ENCODE measurements around the gene DUSP22. TPM values are rescaled to one million over a fixed set of nuclear protein-coding genes. Genes with fewer than 3 reads are reported as not detected.

DUSP22 gene
- polyA plus RNA-seq, 1 experiment = 5.4 TPM

DNA sequence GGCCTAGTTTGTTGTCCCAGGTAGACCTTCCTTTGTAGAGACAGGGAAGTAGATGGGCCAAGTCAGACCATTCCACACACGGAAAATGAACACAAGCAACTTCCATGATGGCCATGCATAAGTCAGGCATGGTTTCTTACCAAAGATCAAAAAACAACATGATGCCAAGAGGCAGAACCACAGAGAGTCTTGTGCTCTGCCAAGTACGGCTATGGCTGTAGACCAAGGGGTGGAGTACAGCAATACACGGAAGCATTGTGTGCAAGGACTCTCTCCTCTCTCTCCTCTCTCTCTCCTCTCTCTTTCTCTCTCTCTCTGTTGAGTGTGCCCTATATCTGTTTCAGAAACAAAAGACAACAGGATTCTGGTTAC, 4.8 kb upstream of the DUSP22 start:
- no peak overlapping the region for H3K4me3 ChIP-seq (ENCODE audit: low read depth, low read length)
- ChIA-PET CTCF (no interaction called here), POLR2A (no interaction called here)
- H3K27me3 ChIP-seq (ENCODE audit: control insufficient read depth, insufficient read depth, low read length) = peaks cover 3% of the 10 kb centered on the region
- TF ChIP-seq, protein P1, sequence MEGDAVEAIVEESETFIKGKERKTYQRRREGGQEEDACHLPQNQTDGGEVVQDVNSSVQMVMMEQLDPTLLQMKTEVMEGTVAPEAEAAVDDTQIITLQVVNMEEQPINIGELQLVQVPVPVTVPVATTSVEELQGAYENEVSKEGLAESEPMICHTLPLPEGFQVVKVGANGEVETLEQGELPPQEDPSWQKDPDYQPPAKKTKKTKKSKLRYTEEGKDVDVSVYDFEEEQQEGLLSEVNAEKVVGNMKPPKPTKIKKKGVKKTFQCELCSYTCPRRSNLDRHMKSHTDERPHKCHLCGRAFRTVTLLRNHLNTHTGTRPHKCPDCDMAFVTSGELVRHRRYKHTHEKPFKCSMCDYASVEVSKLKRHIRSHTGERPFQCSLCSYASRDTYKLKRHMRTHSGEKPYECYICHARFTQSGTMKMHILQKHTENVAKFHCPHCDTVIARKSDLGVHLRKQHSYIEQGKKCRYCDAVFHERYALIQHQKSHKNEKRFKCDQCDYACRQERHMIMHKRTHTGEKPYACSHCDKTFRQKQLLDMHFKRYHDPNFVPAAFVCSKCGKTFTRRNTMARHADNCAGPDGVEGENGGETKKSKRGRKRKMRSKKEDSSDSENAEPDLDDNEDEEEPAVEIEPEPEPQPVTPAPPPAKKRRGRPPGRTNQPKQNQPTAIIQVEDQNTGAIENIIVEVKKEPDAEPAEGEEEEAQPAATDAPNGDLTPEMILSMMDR (IDR thresholded peaks at IDR 0.05; ENCODE audit: low read depth, low read length) = no peak
- no peak overlapping the region for H3K27ac ChIP-seq (ENCODE audit: low read depth, low read length)
- peaks cover 37% of the 10 kb centered on the region for H3K9me3 ChIP-seq (ENCODE audit: control insufficient read depth, insufficient read depth, low read length)
- DNase-seq (ENCODE audit: low read depth, low spot score) = no peak

DNA sequence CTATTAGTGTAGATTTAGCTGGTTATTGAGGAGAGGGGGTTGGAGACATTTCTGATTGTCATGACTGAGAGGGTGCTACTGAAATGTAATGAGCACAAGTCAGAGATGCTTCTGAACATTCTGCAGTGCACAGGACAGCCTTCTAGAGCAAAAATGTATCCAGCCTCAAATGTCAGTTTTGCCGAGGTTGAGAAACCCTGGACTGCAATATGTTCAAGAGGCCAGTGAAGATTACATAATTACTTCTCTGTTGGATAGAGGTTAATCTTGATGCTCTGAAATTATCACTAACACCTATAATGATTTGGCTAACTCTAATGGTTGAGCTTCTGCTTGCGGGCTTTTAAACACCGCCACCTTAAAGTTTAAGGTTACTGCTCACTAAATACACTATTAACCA, 3.4 kb upstream of the DUSP22 start:
- peaks cover 3% of the 10 kb centered on the region for H3K27me3 ChIP-seq (ENCODE audit: control insufficient read depth, insufficient read depth, low read length)
- no peak overlapping the region for H3K4me3 ChIP-seq (ENCODE audit: low read depth, low read length)
- TF ChIP-seq, protein P1 (IDR thresholded peaks at IDR 0.05; ENCODE audit: low read depth, low read length) = no peak
- CTCF ChIA-PET = no interaction called here
- POLR2A ChIA-PET = no interaction called here
- H3K9me3 ChIP-seq (ENCODE audit: control insufficient read depth, insufficient read depth, low read length) = peaks cover 34% of the 10 kb centered on the region
- no peak overlapping the region for H3K27ac ChIP-seq (ENCODE audit: low read depth, low read length)
- DNase-seq (ENCODE audit: low read depth, low spot score) = no peak

DNA sequence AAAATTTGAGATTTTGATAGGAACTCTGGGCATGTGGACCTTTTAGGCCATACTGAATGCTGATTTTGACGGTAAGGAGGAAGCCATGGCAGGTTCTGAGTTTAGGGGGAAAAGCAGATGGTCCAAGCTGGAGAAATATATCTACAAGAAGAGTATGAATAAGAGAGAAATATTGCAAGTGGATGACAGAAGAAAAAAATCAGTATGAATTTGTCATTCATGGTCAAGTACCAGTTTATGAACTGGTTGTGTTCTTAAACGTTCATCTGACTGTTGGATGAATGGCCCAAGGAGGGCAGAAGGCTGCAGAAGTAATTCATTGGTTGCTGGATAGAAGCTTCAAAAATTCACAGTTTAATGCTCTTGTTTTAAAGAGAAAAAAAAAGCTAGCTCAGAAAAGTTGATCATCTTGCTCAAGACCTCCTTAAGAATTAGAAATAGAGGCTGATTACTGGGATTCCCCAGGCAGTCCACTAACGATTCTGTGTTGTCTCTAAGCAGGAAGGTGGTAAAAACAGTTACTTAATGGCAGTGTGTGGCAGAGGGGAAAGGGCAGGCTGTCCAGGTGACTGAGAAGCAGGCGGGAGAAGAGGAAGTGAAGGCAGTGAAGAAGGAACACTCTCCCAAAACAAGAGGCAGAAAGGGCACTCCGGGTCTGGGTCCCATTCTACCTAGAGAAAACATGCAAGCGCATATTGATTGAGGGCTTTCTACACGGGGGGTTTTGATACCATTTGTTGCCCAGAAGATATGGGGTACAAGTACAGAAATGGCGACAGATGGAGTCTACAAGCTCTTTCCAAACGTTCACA, 2.0 kb upstream of the DUSP22 start:
- Histone ChIP-seq H3K27ac (ENCODE audit: low read depth, low read length) (no peak overlapping the region), H3K27me3 (ENCODE audit: control insufficient read depth, insufficient read depth, low read length) (peaks cover 3% of the 10 kb centered on the region), H3K9me3 (ENCODE audit: control insufficient read depth, insufficient read depth, low read length) (peaks cover 35% of the 10 kb centered on the region), H3K4me3 (ENCODE audit: low read depth, low read length) (no peak overlapping the region)
- POLR2A ChIA-PET = no interaction called here
- TF ChIP-seq, protein P1 (IDR thresholded peaks at IDR 0.05; ENCODE audit: low read depth, low read length) = no peak
- DNase-seq (ENCODE audit: low read depth, low spot score) = no peak
- CTCF ChIA-PET = no interaction called here

DNA sequence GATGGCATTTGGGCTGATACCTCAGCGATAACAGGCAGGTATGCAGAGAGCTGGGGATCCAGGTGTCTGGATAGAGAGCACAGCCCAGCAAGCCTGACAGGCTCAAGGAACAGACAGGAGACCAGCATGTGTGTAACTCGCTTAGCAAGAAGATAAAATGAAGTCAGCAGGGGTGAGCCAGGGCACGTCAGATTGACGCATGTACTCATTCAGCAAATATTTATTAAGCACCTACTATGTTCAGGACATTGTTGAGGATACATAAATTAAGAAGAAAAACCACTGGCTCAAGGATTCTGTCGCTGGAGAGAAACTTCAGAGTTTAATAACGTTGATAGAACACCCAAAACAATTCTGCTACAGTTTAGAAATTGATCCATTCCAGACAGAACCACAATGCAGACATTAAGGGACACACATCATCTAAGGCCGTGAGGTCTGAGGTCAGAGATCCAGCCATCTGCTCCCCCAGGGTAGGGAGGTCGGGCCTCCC, 1.0 kb upstream of the DUSP22 start:
- H3K9me3 ChIP-seq (ENCODE audit: control insufficient read depth, insufficient read depth, low read length) = peaks cover 39% of the 10 kb centered on the region
- ChIA-PET POLR2A (no interaction called here), CTCF (no interaction called here)
- TF ChIP-seq, protein P1 (IDR thresholded peaks at IDR 0.05; ENCODE audit: low read depth, low read length) = no peak
- H3K27ac ChIP-seq (ENCODE audit: low read depth, low read length) = peak overlapping the region; percentile 93
- no peak for DNase-seq (ENCODE audit: low read depth, low spot score)
- H3K27me3 ChIP-seq (ENCODE audit: control insufficient read depth, insufficient read depth, low read length) = peaks cover 3% of the 10 kb centered on the region
- H3K4me3 ChIP-seq (ENCODE audit: low read depth, low read length) = peak overlapping the region; percentile 66

DNA sequence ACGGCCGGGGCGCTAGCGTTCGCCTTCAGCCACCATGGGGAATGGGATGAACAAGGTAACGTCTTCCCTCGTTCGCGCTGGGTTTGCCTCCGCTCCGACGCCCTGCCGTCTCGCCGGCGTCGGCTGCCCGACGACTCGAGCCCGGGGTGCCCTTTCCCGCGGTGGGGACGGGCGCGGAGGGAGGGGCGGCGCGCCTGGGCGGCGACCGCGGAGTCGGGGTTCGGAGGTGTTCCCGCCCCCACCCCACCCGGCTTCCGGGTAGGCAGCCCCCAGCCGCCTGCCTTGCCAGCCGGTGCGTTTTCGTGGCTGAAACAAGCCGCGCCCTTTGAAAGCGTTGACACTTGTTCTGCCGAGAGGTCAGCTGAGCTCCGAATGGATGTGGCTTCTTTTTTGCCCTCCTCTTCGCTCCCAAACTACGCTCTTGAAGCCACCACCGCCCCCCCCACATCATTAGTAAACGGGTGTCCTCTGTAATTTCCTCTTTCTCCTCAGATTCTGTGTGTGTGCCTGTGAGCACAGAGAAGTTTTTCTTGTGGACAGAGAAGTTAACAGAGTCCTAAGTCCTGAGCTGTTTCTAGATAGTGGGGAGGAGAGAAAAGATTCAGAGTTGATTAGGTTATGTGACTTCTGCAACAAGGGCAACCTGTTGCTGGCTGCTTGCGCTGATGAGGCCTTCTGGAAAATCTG, 362 bp downstream of the DUSP22 start:
- TF ChIP-seq, protein P1 (IDR thresholded peaks at IDR 0.05; ENCODE audit: low read depth, low read length) = no peak
- DNase-seq (ENCODE audit: low read depth, low spot score) = no peak
- CTCF ChIA-PET = interaction anchor here (1.3 kb wide), 1 partner anchor 18 kb away, joined by 3 read pairs; no protein-coding TSS in a partner anchor
- H3K4me3 ChIP-seq (ENCODE audit: low read depth, low read length) = peak overlapping the region; percentile 72
- H3K9me3 ChIP-seq (ENCODE audit: control insufficient read depth, insufficient read depth, low read length) = peaks cover 41% of the 10 kb centered on the region
- peaks cover 3% of the 10 kb centered on the region for H3K27me3 ChIP-seq (ENCODE audit: control insufficient read depth, insufficient read depth, low read length)
- H3K27ac ChIP-seq (ENCODE audit: low read depth, low read length) = peak overlapping the region; percentile 77
- POLR2A ChIA-PET = interaction anchor here (0.6 to 0.7 kb wide), 2 partner anchors 12 to 35 kb away, joined by 3 to 13 read pairs; no protein-coding TSS in a partner anchor

All from AG04450 (cell line).